ENCODE data around the gene FAM186B. TPM values are rescaled to one million over a fixed set of nuclear protein-coding genes. Genes with fewer than 3 reads are reported as not detected.

The FAM186B gene
- total and polyA plus RNA-seq, 2 experiments from 2014 or later = 0.21 to 0.38 TPM

DNA sequence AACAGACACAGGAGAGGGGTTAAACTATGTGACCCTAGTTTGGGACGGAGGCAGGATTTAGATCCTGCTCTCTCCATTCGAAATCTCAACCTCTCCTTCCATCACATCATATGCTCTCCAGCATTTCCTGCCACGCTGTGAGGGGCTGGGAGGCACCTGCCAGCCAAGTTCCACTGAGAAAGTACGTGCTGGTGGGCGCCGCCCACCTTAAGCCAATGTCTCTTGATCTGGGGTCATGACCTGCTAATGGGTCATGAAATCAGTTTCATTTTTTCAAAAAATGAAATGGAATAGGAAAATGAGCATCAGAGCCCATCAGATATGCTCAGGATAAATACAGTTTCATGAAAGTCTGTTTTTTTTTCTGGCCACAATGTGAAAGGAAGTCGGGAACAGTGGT, 44.7 kb downstream of the FAM186B start:
- H3K27me3 Mint-ChIP-seq (ENCODE audit: insufficient read depth, low read depth, poor library complexity) = peaks cover 5% of the 10 kb centered on the region
- Histone ChIP-seq H3K27ac (ENCODE audit: low read depth) (no peak overlapping the region), H3K36me3 (ENCODE audit: insufficient read depth) (peaks cover 31% of the 10 kb centered on the region), H3K79me2 (replicated peaks; ENCODE audit: insufficient read depth) (no peaks in the 10 kb centered on the region), H3K4me1 (ENCODE audit: insufficient read depth) (no peaks in the 10 kb centered on the region), H4K20me1 (replicated peaks; ENCODE audit: insufficient read depth) (no peaks in the 10 kb centered on the region), H3K4me3 (no peak overlapping the region), H3K9me2 (ENCODE audit: insufficient read depth) (no peaks in the 10 kb centered on the region), H2AFZ (no peak overlapping the region), H3K27me3 (ENCODE audit: insufficient read depth) (no peaks in the 10 kb centered on the region), H3F3A (replicated peaks; ENCODE audit: low read depth) (no peaks in the 10 kb centered on the region), H3K4me2 (no peak overlapping the region)
- no peaks in the 10 kb centered on the region for H3K4me1 Mint-ChIP-seq
- no peaks in the 10 kb centered on the region for H3K9me3 Mint-ChIP-seq
- no peak overlapping the region for H3K4me3 Mint-ChIP-seq
- H3K27ac Mint-ChIP-seq = no peak overlapping the region
- H3K36me3 Mint-ChIP-seq (ENCODE audit: low read depth) = peaks cover 72% of the 10 kb centered on the region
- no peak for TF ChIP-seq EZH2phosphoT487 (IDR thresholded peaks at IDR 0.05; ENCODE audit: unreplicated experiment)
- TF ChIP-seq ZNF331 (CRISPR knock-in tag; IDR thresholded peaks at IDR 0.05; ENCODE audit: low read depth) = no peak
- TF ChIP-seq EZH2 (IDR thresholded peaks at IDR 0.05; ENCODE audit: low read depth, unreplicated experiment) = no peak
- TF ChIP-seq, protein P1, sequence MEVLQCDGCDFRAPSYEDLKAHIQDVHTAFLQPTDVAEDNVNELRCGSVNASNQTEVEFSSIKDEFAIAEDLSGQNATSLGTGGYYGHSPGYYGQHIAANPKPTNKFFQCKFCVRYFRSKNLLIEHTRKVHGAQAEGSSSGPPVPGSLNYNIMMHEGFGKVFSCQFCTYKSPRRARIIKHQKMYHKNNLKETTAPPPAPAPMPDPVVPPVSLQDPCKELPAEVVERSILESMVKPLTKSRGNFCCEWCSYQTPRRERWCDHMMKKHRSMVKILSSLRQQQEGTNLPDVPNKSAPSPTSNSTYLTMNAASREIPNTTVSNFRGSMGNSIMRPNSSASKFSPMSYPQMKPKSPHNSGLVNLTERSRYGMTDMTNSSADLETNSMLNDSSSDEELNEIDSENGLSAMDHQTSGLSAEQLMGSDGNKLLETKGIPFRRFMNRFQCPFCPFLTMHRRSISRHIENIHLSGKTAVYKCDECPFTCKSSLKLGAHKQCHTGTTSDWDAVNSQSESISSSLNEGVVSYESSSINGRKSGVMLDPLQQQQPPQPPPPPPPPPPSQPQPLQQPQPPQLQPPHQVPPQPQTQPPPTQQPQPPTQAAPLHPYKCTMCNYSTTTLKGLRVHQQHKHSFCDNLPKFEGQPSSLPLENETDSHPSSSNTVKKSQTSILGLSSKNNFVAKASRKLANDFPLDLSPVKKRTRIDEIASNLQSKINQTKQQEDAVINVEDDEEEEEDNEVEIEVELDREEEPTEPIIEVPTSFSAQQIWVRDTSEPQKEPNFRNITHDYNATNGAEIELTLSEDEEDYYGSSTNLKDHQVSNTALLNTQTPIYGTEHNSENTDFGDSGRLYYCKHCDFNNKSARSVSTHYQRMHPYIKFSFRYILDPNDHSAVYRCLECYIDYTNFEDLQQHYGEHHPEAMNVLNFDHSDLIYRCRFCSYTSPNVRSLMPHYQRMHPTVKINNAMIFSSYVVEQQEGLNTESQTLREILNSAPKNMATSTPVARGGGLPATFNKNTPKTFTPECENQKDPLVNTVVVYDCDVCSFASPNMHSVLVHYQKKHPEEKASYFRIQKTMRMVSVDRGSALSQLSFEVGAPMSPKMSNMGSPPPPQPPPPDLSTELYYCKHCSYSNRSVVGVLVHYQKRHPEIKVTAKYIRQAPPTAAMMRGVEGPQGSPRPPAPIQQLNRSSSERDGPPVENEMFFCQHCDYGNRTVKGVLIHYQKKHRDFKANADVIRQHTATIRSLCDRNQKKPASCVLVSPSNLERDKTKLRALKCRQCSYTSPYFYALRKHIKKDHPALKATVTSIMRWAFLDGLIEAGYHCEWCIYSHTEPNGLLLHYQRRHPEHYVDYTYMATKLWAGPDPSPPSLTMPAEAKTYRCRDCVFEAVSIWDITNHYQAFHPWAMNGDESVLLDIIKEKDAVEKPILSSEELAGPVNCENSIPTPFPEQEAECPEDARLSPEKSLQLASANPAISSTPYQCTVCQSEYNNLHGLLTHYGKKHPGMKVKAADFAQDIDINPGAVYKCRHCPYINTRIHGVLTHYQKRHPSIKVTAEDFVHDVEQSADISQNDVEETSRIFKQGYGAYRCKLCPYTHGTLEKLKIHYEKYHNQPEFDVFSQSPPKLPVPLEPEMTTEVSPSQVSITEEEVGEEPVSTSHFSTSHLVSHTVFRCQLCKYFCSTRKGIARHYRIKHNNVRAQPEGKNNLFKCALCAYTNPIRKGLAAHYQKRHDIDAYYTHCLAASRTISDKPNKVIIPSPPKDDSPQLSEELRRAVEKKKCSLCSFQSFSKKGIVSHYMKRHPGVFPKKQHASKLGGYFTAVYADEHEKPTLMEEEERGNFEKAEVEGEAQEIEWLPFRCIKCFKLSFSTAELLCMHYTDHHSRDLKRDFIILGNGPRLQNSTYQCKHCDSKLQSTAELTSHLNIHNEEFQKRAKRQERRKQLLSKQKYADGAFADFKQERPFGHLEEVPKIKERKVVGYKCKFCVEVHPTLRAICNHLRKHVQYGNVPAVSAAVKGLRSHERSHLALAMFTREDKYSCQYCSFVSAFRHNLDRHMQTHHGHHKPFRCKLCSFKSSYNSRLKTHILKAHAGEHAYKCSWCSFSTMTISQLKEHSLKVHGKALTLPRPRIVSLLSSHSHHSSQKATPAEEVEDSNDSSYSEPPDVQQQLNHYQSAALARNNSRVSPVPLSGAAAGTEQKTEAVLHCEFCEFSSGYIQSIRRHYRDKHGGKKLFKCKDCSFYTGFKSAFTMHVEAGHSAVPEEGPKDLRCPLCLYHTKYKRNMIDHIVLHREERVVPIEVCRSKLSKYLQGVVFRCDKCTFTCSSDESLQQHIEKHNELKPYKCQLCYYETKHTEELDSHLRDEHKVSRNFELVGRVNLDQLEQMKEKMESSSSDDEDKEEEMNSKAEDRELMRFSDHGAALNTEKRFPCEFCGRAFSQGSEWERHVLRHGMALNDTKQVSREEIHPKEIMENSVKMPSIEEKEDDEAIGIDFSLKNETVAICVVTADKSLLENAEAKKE (CRISPR knock-in tag; IDR thresholded peaks at IDR 0.05) = no peak
- ATAC-seq = no peak
- DNase-seq (ENCODE audit: low spot score) = no peak

DNA sequence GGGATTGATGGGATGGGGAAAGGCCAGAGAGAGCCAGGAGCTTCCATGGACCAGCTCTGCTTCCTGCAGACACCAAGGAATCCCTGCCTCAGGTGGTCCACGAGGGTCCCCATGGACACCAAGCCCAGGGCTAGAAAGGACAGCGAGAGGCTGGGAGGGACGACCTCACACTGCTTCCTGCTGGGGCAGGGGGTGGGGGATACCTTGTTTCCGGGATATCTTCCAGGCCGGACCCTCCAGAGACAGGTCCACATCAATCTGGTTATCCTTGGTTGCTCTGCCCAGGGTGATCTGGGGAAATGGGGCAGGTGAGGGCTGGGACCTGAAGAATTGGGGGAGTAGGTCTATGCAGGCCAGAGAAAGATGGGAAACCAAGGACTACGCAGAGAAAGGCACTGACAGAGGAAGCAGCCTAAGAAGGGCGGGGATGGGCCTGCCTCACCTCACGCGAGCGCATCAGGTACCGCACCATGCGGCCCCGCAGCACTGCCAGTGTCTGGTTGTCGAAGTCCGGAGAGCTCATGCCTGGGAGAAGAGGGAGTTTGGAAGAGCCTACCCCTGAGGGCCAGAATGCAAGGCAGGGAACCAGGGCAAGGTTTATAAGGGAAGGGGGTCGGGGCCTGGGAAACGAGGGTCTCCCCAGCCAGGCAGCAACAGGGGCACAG, 46.3 kb downstream of the FAM186B start:
- DNase-seq (ENCODE audit: low spot score) = no peak
- H3K4me1 Mint-ChIP-seq = no peaks in the 10 kb centered on the region
- no peak overlapping the region for H3K4me3 Mint-ChIP-seq
- Histone ChIP-seq H3K79me2 (replicated peaks; ENCODE audit: insufficient read depth) (no peaks in the 10 kb centered on the region), H4K20me1 (replicated peaks; ENCODE audit: insufficient read depth) (no peaks in the 10 kb centered on the region), H3K4me1 (ENCODE audit: insufficient read depth) (no peaks in the 10 kb centered on the region), H3K27ac (ENCODE audit: low read depth) (no peak overlapping the region), H2AFZ (no peak overlapping the region), H3K4me3 (no peak overlapping the region), H3F3A (replicated peaks; ENCODE audit: low read depth) (no peaks in the 10 kb centered on the region), H3K9me2 (ENCODE audit: insufficient read depth) (no peaks in the 10 kb centered on the region), H3K27me3 (ENCODE audit: insufficient read depth) (no peaks in the 10 kb centered on the region), H3K36me3 (ENCODE audit: insufficient read depth) (peaks cover 31% of the 10 kb centered on the region), H3K4me2 (no peak overlapping the region)
- H3K27ac Mint-ChIP-seq = no peak overlapping the region
- H3K27me3 Mint-ChIP-seq (ENCODE audit: insufficient read depth, low read depth, poor library complexity) = peaks cover 10% of the 10 kb centered on the region
- peaks cover 57% of the 10 kb centered on the region for H3K36me3 Mint-ChIP-seq (ENCODE audit: low read depth)
- no peak for ATAC-seq
- H3K9me3 Mint-ChIP-seq = no peaks in the 10 kb centered on the region
- TF ChIP-seq EZH2phosphoT487 (IDR thresholded peaks at IDR 0.05; ENCODE audit: unreplicated experiment) (no peak), ZNF331 (CRISPR knock-in tag; IDR thresholded peaks at IDR 0.05; ENCODE audit: low read depth) (no peak)
- TF ChIP-seq, protein P1 (CRISPR knock-in tag; IDR thresholded peaks at IDR 0.05) = no peak

Measured in GM23338 (cell line).